Measurements from ENCODE around the gene PRPH. TPM values are rescaled to one million over a fixed set of nuclear protein-coding genes. Genes with fewer than 3 reads are reported as not detected.

The PRPH gene
- total and polyA plus RNA-seq, 9 of the 15 experiments (the other 6 are each of a cell fraction or from before 2014, with no cell fraction given) = 0.27 to 1.9 (median 1.3) TPM; not detected in 1

DNA sequence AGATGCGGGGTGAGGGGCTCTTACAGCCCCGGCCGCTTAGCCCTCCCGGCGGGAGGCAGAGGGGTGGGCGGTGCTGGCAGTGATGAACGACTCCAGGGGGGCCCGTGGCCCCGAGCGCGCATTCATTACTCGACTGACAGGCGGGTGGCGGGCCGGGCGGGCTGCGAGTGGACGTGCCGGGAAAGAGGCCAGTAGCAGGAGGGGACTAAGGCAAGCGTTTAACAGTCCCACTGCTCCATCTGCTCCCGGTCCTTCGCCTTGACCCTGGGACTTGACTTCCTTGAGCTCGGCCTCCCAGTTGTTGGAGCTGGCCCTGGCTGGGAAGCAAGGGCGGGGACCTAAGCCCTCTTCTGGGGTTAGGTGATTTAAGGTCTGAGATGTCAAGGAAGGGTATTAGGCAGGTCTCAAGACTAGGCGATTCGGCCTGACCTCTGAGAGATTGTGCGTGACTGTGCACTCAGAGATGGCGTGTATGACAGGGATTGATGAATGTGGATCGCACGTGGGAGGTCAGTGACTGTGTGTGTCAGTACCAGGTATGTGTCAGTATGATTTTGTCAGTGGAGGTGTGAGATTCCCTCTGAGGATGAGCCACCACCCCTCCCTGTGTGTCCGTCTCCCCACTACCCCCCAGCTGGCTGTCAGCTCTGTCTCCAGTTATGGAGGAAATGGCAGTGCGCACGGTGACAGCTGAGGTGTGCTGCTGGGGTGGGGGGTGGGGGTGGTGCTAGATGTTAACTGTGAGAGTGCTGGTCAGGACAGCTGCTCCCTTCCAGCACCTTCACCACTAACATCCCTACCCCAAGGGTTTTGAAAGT, 48.2 kb downstream of the PRPH start (continued):
- TF ChIP-seq, protein P1, sequence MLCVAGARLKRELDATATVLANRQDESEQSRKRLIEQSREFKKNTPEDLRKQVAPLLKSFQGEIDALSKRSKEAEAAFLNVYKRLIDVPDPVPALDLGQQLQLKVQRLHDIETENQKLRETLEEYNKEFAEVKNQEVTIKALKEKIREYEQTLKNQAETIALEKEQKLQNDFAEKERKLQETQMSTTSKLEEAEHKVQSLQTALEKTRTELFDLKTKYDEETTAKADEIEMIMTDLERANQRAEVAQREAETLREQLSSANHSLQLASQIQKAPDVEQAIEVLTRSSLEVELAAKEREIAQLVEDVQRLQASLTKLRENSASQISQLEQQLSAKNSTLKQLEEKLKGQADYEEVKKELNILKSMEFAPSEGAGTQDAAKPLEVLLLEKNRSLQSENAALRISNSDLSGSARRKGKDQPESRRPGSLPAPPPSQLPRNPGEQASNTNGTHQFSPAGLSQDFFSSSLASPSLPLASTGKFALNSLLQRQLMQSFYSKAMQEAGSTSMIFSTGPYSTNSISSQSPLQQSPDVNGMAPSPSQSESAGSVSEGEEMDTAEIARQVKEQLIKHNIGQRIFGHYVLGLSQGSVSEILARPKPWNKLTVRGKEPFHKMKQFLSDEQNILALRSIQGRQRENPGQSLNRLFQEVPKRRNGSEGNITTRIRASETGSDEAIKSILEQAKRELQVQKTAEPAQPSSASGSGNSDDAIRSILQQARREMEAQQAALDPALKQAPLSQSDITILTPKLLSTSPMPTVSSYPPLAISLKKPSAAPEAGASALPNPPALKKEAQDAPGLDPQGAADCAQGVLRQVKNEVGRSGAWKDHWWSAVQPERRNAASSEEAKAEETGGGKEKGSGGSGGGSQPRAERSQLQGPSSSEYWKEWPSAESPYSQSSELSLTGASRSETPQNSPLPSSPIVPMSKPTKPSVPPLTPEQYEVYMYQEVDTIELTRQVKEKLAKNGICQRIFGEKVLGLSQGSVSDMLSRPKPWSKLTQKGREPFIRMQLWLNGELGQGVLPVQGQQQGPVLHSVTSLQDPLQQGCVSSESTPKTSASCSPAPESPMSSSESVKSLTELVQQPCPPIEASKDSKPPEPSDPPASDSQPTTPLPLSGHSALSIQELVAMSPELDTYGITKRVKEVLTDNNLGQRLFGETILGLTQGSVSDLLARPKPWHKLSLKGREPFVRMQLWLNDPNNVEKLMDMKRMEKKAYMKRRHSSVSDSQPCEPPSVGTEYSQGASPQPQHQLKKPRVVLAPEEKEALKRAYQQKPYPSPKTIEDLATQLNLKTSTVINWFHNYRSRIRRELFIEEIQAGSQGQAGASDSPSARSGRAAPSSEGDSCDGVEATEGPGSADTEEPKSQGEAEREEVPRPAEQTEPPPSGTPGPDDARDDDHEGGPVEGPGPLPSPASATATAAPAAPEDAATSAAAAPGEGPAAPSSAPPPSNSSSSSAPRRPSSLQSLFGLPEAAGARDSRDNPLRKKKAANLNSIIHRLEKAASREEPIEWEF (CRISPR knock-in tag; IDR thresholded peaks at IDR 0.05) = no peak
- TF ChIP-seq MAX (CRISPR knock-in tag; IDR thresholded peaks at IDR 0.05) (peak; percentile 71), ATF2 (CRISPR knock-in tag; IDR thresholded peaks at IDR 0.05) (no peak), ATF1 (CRISPR knock-in tag; IDR thresholded peaks at IDR 0.05) (no peak), ATF1 (tag; IDR thresholded peaks at IDR 0.05) (no peak; the same call in 1 of the 2 replicates), TAF9B (IDR thresholded peaks at IDR 0.05; ENCODE audit: partially characterized antibody) (no peak), MYNN (IDR thresholded peaks at IDR 0.05) (no peak), MYNN (CRISPR knock-in tag; IDR thresholded peaks at IDR 0.05) (no peak), MCM7 (IDR thresholded peaks at IDR 0.05) (no peak), MEIS2 (IDR thresholded peaks at IDR 0.05; ENCODE audit: partially characterized antibody) (peak; percentile 89), ZSCAN32 (CRISPR knock-in tag; IDR thresholded peaks at IDR 0.05) (no peak), HDAC1 (IDR thresholded peaks at IDR 0.05) (peak in 1 of 2 experiments; percentile 76; a peak in 1 of 4 replicates), MED1 (CRISPR knock-in tag; IDR thresholded peaks at IDR 0.05; ENCODE audit: borderline replicate concordance) (no peak)

All from K562 (cell line).